Neural crest cell (in vitro differentiated cells): ENCODE measurements around the gene RIPOR2. TPM values are rescaled to one million over a fixed set of nuclear protein-coding genes. Genes with fewer than 3 reads are reported as not detected.
A peak's percentile ranks its signal among the peaks of the same experiment; 100 is the strongest.
"Not testable (repeated sequence)": the region's sequence is repeated elsewhere in the genome, so short reads cannot be mapped to it uniquely, and the experiment has no call there.

Experiments
- DNase-seq: peaks from one replicate; pipeline ENCODE4 v3.0.0; 2021; ENCODE audit warnings: low read depth, mixed read lengths, low spot score
- H3K27ac Mint-ChIP-seq: one replicate; pipeline ENCODE4 v1.8.0; 2021; ENCODE audit warnings: mild to moderate bottlenecking, mixed read lengths; ENCODE audit not compliant: unreplicated experiment
- H3K27me3 Mint-ChIP-seq: 2 replicates; pipeline ENCODE4 v1.8.0; 2021; ENCODE audit warnings: low read depth, mild to moderate bottlenecking, mixed read lengths
- H3K36me3 Mint-ChIP-seq: 2 replicates; pipeline ENCODE4 v1.8.0; 2021; ENCODE audit warnings: low read depth, mild to moderate bottlenecking, mixed read lengths
- H3K4me1 Mint-ChIP-seq: 2 replicates; pipeline ENCODE4 v1.8.0; 2021; ENCODE audit warnings: mixed read lengths
- H3K4me3 Mint-ChIP-seq: one replicate; pipeline ENCODE4 v1.8.0; 2021; ENCODE audit warnings: mild to moderate bottlenecking, mixed read lengths
- H3K9me3 Mint-ChIP-seq: 2 replicates; pipeline ENCODE4 v1.8.0; 2021; ENCODE audit warnings: mixed read lengths
- total RNA-seq: library from RNA; stranded (reverse); gene quantifications from 2 replicates; pipeline ENCODE4 v1.2.1, GENCODE V29; 2021
- TF ChIP-seq, protein P1 (sequence below): fragments of 200-600 bp; sonication (generic); conservative IDR thresholded peaks from 2 replicates; pipeline ENCODE4 v1.5.0; 2021; ENCODE audit warnings: antibody characterized with exemption, mild to moderate bottlenecking

Gene RIPOR2
- total RNA-seq, 1 donor from 2014 or later, result 3.5 TPM

DNA sequence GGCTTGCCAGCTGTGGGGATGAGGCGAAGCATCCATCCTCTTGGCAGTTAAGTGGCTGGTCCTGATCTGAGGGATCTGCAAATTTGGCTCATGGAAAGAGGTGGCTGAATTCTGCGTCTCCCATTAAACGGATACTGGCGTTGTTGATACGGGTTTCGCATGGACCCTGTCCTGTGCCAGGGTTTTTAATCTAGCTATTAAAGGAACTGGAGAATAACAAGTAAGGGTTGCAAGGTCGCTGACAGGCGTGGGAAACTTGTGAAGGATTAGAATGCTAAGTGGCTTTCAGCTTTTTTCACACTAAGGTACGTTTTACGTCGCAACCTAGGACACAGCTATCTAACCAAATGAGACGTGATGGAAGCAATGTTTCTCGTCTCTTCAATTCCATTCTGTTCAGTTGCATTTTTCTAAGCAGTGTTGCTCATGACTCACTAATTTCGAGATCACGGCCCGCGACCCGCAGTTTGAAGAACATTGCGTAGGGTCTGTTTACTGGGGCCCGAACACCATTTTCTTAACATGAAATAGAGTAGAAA, 160.2 kb downstream of the RIPOR2 start:
- Mint-ChIP-seq H3K27me3 (no peaks in the 10 kb centered on the region), H3K9me3 (no peaks in the 10 kb centered on the region), H3K36me3 (peaks cover 7% of the 10 kb centered on the region), H3K27ac (peak overlapping the region; percentile 93), H3K4me1 (peaks cover 50% of the 10 kb centered on the region), H3K4me3 (peak overlapping the region; percentile 100)
- TF ChIP-seq, protein P1, sequence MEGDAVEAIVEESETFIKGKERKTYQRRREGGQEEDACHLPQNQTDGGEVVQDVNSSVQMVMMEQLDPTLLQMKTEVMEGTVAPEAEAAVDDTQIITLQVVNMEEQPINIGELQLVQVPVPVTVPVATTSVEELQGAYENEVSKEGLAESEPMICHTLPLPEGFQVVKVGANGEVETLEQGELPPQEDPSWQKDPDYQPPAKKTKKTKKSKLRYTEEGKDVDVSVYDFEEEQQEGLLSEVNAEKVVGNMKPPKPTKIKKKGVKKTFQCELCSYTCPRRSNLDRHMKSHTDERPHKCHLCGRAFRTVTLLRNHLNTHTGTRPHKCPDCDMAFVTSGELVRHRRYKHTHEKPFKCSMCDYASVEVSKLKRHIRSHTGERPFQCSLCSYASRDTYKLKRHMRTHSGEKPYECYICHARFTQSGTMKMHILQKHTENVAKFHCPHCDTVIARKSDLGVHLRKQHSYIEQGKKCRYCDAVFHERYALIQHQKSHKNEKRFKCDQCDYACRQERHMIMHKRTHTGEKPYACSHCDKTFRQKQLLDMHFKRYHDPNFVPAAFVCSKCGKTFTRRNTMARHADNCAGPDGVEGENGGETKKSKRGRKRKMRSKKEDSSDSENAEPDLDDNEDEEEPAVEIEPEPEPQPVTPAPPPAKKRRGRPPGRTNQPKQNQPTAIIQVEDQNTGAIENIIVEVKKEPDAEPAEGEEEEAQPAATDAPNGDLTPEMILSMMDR, result no peak
- no peak for DNase-seq

DNA sequence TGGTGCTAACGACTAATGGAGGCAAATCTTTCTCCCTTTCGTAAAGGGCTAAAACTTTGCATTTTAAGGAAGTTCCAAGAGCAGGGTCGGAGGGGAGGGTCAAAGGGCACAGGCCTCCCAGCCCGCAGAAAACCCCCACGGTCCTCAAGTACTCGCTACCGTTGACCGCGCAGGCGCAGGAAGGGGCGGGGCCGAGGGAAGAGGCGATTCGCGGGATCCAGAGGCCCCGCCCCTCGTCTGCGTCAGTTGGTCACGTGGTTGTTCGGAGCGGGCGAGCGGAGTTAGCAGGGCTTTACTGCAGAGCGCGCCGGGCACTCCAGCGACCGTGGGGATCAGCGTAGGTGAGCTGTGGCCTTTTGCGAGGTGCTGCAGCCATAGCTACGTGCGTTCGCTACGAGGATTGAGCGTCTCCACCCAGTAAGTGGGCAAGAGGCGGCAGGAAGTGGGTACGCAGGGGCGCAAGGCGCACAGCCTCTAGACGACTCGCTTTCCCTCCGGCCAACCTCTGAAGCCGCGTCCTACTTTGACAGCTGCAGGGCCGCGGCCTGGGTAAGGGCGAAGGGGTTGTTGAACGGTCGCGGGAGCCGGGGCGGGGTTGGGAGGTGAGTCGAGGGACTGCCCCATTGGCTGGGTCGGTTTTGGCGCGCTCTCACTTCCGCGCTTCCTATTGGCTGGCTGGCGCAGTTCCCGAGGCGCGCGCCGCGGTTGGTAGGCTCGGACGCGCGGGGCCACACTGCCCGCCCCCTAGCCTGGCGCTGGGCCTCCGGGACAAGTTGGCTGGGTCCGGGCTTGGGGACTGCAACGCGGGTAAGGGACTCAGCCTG, 160.9 kb downstream of the RIPOR2 start, which contains the start of gene GMNN:
Gene GMNN, plus strand, starts transcription at position 242 of the 824 bp plus-strand sequence. CDS start 2,310 bp downstream, outside the sequence.
- TF ChIP-seq, protein P1, result no peak
- H3K27me3 Mint-ChIP-seq, result no peaks in the 10 kb centered on the region
- peak within 1 kb of the TSS; percentile 100 for H3K4me3 Mint-ChIP-seq
- peak within 1 kb of the TSS; percentile 100 for H3K27ac Mint-ChIP-seq
- DNase-seq, result peak; percentile 98
- peaks cover 7% of the 10 kb centered on the region for H3K36me3 Mint-ChIP-seq
- no peaks in the 10 kb centered on the region for H3K9me3 Mint-ChIP-seq
- peaks cover 49% of the 10 kb centered on the region for H3K4me1 Mint-ChIP-seq

DNA sequence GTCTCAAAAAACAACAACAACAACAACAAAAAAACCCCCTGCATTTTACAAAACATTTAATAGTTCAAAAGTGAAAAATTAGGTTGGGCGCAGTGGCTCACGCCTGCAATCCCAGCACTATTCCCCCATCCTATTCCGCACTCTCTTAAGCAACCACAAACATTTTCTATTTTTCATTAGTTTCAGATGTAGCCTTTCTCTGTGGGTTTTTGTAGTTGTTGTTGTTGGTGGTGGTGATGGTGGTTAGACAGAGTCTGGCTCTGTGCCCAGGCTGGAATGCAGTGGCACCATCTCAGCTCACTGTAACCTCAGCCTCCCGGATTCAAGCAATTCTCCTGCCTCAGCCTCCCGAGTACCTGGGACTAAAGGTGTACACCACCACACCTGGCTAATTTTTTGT, 167.4 kb downstream of the RIPOR2 start:
- Mint-ChIP-seq H3K9me3 (no peaks in the 10 kb centered on the region), H3K36me3 (no peaks in the 10 kb centered on the region), H3K4me1 (peaks cover 4% of the 10 kb centered on the region), H3K27ac (no peak overlapping the region), H3K4me3 (no peak overlapping the region), H3K27me3 (no peaks in the 10 kb centered on the region)
- TF ChIP-seq, protein P1, result no peak
- DNase-seq, result no peak

DNA sequence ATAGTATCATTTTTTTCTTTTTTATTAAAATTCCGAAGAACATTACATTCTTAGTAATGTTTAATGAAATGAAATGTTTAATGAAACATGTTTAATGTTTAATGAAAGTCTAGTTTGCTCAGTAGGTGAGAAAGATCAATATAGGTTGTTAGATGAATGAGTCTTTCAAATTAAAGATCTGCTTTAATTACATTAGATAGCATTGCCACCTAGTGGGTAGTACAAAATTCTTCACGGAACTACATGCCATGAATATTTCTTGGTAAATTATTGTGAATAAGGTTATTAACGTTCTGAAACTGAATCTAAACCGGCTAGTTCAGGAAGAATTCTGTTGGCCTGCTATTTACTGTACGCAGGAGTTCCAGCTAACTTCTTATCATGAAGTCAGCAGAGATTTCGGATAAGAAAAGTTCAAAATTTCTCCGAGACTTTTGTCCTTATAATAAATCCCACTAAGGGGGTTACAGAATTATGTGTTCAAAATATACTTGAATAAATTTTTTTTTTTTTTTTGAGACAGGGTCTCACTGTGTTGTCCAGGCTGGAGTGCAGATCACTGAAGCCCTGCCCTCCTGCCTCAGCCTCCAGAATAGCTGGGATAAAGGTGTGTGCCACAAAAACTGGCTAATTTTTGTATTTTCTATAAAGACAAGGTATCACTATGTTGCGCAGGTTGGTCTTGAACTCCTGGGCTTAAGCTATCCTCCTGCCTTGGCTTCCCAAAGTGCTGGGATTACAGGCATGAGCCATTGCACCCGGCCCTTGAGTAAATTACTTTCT, 168.9 kb downstream of the RIPOR2 start:
- TF ChIP-seq, protein P1, result peak; percentile 56
- no peaks in the 10 kb centered on the region for H3K9me3 Mint-ChIP-seq
- H3K4me1 Mint-ChIP-seq, result peaks cover 4% of the 10 kb centered on the region
- no peaks in the 10 kb centered on the region for H3K27me3 Mint-ChIP-seq
- H3K4me3 Mint-ChIP-seq, result no peak overlapping the region
- no peaks in the 10 kb centered on the region for H3K36me3 Mint-ChIP-seq
- DNase-seq, result no peak
- H3K27ac Mint-ChIP-seq, result no peak overlapping the region

GRCh38 chr6:24765968-24766367, 169.8 kb downstream of the RIPOR2 start:
- not testable (repeated sequence) for H3K27ac Mint-ChIP-seq, H3K27me3 Mint-ChIP-seq, H3K36me3 Mint-ChIP-seq, H3K4me3 Mint-ChIP-seq, H3K4me1 Mint-ChIP-seq, DNase-seq, H3K9me3 Mint-ChIP-seq

DNA sequence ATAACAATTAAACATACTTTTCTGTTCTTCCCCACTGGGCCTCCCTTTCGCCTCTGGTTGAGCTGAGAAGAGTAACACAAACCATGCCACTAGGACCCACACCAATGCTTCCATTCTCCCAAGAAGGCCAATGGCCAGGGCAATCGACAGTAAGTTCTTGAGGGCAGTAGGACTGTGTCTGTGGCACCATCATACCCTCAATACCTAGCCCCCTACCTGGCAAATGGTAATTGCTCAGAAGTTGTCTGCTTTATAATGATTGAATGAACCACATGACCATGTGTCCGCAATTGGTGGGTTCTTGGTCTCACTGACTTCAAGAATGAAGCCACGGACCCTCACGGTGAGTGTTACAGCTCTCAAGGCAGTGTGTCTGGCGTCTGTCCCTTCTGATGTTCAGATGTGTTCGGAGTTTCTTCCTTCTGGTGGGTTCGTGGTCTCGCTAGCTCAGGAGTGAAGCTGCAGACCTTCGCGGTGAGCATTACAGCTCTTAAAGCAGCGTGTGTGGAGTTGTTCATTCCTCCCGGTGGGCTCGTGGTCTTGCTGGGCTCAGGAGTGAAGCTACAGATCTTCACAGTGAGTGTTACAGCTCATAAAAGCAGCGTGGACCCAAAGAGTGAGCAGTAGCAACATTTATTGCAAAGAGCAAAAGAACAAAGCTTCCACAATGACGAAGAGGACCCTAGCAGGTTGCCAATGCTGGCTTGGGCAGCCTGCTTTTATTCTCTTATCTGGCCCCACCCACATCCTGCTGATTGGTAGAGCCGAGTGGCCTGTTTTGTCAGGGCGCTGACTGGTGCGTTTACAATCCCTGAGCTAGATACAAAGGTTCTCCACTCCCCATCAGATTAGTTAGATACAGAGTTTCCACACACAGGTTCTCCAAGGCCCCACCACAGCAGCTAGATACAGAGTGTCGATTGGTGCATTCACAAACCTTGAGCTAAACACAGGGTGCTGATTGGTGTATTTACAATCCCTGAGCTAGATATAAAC, 170.6 kb downstream of the RIPOR2 start:
- not testable (repeated sequence) for H3K36me3 Mint-ChIP-seq, H3K9me3 Mint-ChIP-seq, H3K4me1 Mint-ChIP-seq, H3K27me3 Mint-ChIP-seq, DNase-seq, H3K4me3 Mint-ChIP-seq
- peak overlapping the region; percentile 1 for H3K27ac Mint-ChIP-seq
